Liver (tissue), 3 donors: Measurements from ENCODE around the gene MLKL.

Experiments
- EGR1 ChIP-seq, 2 donors: IDR thresholded peaks; 2 replicates each; pipeline ENCODE4 v1.6.1; 2016 to 2018; ENCODE audit warnings: antibody characterized with exemption in 2 of 2, low read depth in 2 of 2
- JUND ChIP-seq, 2 donors: IDR thresholded peaks; 2 replicates each; pipeline ENCODE4 v1.6.1; 2016; ENCODE audit warnings: antibody characterized with exemption in 2 of 2
- RAD21 ChIP-seq, 2 donors: IDR thresholded peaks; 2 replicates each; pipeline ENCODE4 v1.6.1; 2016; ENCODE audit warnings: antibody characterized with exemption in 2 of 2, mild to moderate bottlenecking in 2 of 2
- TAF1 ChIP-seq: conservative IDR thresholded peaks from 2 replicates; pipeline ENCODE4 v1.6.1; 2016; ENCODE audit warnings: antibody characterized with exemption, mild to moderate bottlenecking
- TF ChIP-seq, protein P1 (sequence below): fragments of 150-350 bp; IDR thresholded peaks from 2 replicates; pipeline ENCODE4 v1.5.1; 2017; ENCODE audit warnings: improper control_type of control experiment, low read depth, low read length; ENCODE audit not compliant: missing input control
- TF ChIP-seq, protein P2 (sequence below): IDR thresholded peaks from 2 replicates; pipeline ENCODE4 v1.6.1; 2016; ENCODE audit warnings: antibody characterized with exemption
- donor health status: healthy.
- donor health status: healthy.

DNA sequence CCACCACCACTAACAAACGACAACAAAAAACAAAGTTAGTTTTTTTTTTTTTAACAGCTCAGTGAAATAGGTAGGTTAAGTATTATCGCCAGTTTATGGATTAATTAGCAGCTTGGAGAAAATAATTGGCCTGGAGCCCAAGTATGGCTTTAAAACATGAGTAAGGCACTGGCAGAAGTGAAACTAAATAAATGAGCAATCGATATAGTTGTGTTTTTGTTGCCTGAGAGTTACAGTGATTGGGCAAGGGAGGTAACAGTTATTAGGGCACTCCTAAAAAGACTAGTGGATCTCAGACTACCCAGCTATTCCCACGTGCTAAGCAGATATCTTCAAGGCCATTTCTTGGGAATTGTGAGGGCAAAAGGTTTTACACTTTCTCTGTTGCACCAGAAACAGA, 2.4 kb downstream of the MLKL start:
- TF ChIP-seq EGR1 (IDR thresholded peaks at IDR 0.05; ENCODE audit: low read depth in 2 of 2) (no peak), RAD21 (IDR thresholded peaks at IDR 0.05) (no peak), TAF1 (no peak), JUND (IDR thresholded peaks at IDR 0.05) (no peak)
- TF ChIP-seq, protein P1, sequence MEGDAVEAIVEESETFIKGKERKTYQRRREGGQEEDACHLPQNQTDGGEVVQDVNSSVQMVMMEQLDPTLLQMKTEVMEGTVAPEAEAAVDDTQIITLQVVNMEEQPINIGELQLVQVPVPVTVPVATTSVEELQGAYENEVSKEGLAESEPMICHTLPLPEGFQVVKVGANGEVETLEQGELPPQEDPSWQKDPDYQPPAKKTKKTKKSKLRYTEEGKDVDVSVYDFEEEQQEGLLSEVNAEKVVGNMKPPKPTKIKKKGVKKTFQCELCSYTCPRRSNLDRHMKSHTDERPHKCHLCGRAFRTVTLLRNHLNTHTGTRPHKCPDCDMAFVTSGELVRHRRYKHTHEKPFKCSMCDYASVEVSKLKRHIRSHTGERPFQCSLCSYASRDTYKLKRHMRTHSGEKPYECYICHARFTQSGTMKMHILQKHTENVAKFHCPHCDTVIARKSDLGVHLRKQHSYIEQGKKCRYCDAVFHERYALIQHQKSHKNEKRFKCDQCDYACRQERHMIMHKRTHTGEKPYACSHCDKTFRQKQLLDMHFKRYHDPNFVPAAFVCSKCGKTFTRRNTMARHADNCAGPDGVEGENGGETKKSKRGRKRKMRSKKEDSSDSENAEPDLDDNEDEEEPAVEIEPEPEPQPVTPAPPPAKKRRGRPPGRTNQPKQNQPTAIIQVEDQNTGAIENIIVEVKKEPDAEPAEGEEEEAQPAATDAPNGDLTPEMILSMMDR: no peak
- TF ChIP-seq, protein P2, sequence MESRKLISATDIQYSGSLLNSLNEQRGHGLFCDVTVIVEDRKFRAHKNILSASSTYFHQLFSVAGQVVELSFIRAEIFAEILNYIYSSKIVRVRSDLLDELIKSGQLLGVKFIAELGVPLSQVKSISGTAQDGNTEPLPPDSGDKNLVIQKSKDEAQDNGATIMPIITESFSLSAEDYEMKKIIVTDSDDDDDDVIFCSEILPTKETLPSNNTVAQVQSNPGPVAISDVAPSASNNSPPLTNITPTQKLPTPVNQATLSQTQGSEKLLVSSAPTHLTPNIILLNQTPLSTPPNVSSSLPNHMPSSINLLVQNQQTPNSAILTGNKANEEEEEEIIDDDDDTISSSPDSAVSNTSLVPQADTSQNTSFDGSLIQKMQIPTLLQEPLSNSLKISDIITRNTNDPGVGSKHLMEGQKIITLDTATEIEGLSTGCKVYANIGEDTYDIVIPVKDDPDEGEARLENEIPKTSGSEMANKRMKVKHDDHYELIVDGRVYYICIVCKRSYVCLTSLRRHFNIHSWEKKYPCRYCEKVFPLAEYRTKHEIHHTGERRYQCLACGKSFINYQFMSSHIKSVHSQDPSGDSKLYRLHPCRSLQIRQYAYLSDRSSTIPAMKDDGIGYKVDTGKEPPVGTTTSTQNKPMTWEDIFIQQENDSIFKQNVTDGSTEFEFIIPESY: no peak
